ENCODE data around the gene ADGRD1. TPM values are rescaled to one million over a fixed set of nuclear protein-coding genes. Genes with fewer than 3 reads are reported as not detected.
A peak's percentile ranks its signal among the peaks of the same experiment; 100 is the strongest.

ADGRD1 gene
- total and polyA plus RNA-seq, 5 donors from 2014 or later, result 0.56 TPM; not detected in 4

GRCh38 chr12:131010396-131011131 lies 56.9 kb downstream of the ADGRD1 start:
- no peaks in the 10 kb centered on the region for H3K36me3 ChIP-seq (ENCODE audit: control insufficient read depth, insufficient read depth, low read length)
- H3K9me3 ChIP-seq (ENCODE audit: control insufficient read depth in 2 of 2, low read length in 2 of 2), result no peaks in the 10 kb centered on the region
- no peak overlapping the region for H3K27ac ChIP-seq (ENCODE audit: insufficient read depth, low read length, poor library complexity, severe bottlenecking)
- Mint-ChIP-seq H3K36me3 (no peaks in the 10 kb centered on the region), H3K9me3 (peaks cover 0 to 1% (median 0%) of the 10 kb centered on the region in 7 donors), H3K4me3 (no peak overlapping the region), H3K27me3 (no peaks in the 10 kb centered on the region), H3K4me1 (no peaks in the 10 kb centered on the region), H3K27ac (no peak overlapping the region)
- no peaks in the 10 kb centered on the region for H3K4me1 ChIP-seq (ENCODE audit: control insufficient read depth, insufficient read depth, low read length, poor library complexity, severe bottlenecking)
- no peak overlapping the region for H3K4me3 ChIP-seq (ENCODE audit: low read depth, low read length)
- DNase-seq, result no peak
- no peaks in the 10 kb centered on the region for H3K27me3 ChIP-seq (ENCODE audit: control insufficient read depth, insufficient read depth, low read length)
- ATAC-seq (ENCODE audit: low read depth in 2 of 2), result no peak

- Mint-ChIP-seq H3K4me3 (no peak overlapping the region), H3K27ac (peak overlapping the region in 1 of 3 donors; percentile 5)
- no peak for DNase-seq
These were observed 57.7 kb downstream of the ADGRD1 start for GRCh38 chr12:131011165-131012079.

GRCh38 chr12:131012279-131013069 lies 58.8 kb downstream of the ADGRD1 start:
- H3K4me3 Mint-ChIP-seq, result no peak overlapping the region

More at GRCh38 chr12:131011165-131012079, 57.7 kb downstream of the ADGRD1 start:
- Histone ChIP-seq H3K27me3 (ENCODE audit: control insufficient read depth, insufficient read depth, low read length) (no peaks in the 10 kb centered on the region), H3K4me1 (ENCODE audit: control insufficient read depth, insufficient read depth, low read length, poor library complexity, severe bottlenecking) (no peaks in the 10 kb centered on the region), H3K27ac (ENCODE audit: insufficient read depth, low read length, poor library complexity, severe bottlenecking) (no peak overlapping the region), H3K36me3 (ENCODE audit: control insufficient read depth, insufficient read depth, low read length) (no peaks in the 10 kb centered on the region), H3K4me3 (ENCODE audit: low read depth, low read length) (no peak overlapping the region), H3K9me3 (ENCODE audit: control insufficient read depth in 2 of 2, low read length in 2 of 2) (no peaks in the 10 kb centered on the region)
- H3K9me3 Mint-ChIP-seq, result peaks cover 0 to 1% (median 0%) of the 10 kb centered on the region in 7 donors
- no peaks in the 10 kb centered on the region for H3K4me1 Mint-ChIP-seq
- ATAC-seq (ENCODE audit: low read depth in 2 of 2), result no peak
- H3K27me3 Mint-ChIP-seq, result no peaks in the 10 kb centered on the region
- H3K36me3 Mint-ChIP-seq, result no peaks in the 10 kb centered on the region

GRCh38 chr12:131013118-131013517 lies 59.4 kb downstream of the ADGRD1 start:
- H3K4me3 ChIP-seq (ENCODE audit: low read depth, low read length), result no peak overlapping the region
- H3K9me3 ChIP-seq (ENCODE audit: control insufficient read depth in 2 of 2, low read length in 2 of 2), result no peaks in the 10 kb centered on the region
- no peaks in the 10 kb centered on the region for H3K27me3 Mint-ChIP-seq
- H3K36me3 ChIP-seq (ENCODE audit: control insufficient read depth, insufficient read depth, low read length), result no peaks in the 10 kb centered on the region
- peaks cover 0 to 3% (median 0%) of the 10 kb centered on the region in 7 donors for H3K9me3 Mint-ChIP-seq
- ATAC-seq (ENCODE audit: low read depth in 2 of 2) (no peak), DNase-seq (no peak)
- H3K4me1 Mint-ChIP-seq, result no peaks in the 10 kb centered on the region
- no peaks in the 10 kb centered on the region for H3K27me3 ChIP-seq (ENCODE audit: control insufficient read depth, insufficient read depth, low read length)
- H3K36me3 Mint-ChIP-seq, result no peaks in the 10 kb centered on the region
- no peaks in the 10 kb centered on the region for H3K4me1 ChIP-seq (ENCODE audit: control insufficient read depth, insufficient read depth, low read length, poor library complexity, severe bottlenecking)
- H3K27ac ChIP-seq (ENCODE audit: insufficient read depth, low read length, poor library complexity, severe bottlenecking), result no peak overlapping the region
- no peak overlapping the region for H3K27ac Mint-ChIP-seq
- no peak overlapping the region for H3K4me3 Mint-ChIP-seq

More at GRCh38 chr12:131012279-131013069, 58.8 kb downstream of the ADGRD1 start:
- Mint-ChIP-seq H3K27ac (no peak overlapping the region), H3K27me3 (no peaks in the 10 kb centered on the region), H3K4me1 (no peaks in the 10 kb centered on the region), H3K9me3 (peaks cover 0 to 1% (median 0%) of the 10 kb centered on the region in 7 donors), H3K36me3 (no peaks in the 10 kb centered on the region)
- Histone ChIP-seq H3K9me3 (ENCODE audit: control insufficient read depth in 2 of 2, low read length in 2 of 2) (no peaks in the 10 kb centered on the region), H3K4me1 (ENCODE audit: control insufficient read depth, insufficient read depth, low read length, poor library complexity, severe bottlenecking) (no peaks in the 10 kb centered on the region), H3K36me3 (ENCODE audit: control insufficient read depth, insufficient read depth, low read length) (no peaks in the 10 kb centered on the region), H3K4me3 (ENCODE audit: low read depth, low read length) (no peak overlapping the region), H3K27ac (ENCODE audit: insufficient read depth, low read length, poor library complexity, severe bottlenecking) (no peak overlapping the region), H3K27me3 (ENCODE audit: control insufficient read depth, insufficient read depth, low read length) (no peaks in the 10 kb centered on the region)
- ATAC-seq (ENCODE audit: low read depth in 2 of 2) (no peak), DNase-seq (no peak)

GRCh38 chr12:131014343-131014742 lies 60.6 kb downstream of the ADGRD1 start:
- no peak overlapping the region for H3K27ac ChIP-seq (ENCODE audit: insufficient read depth, low read length, poor library complexity, severe bottlenecking)
- no peaks in the 10 kb centered on the region for H3K4me1 ChIP-seq (ENCODE audit: control insufficient read depth, insufficient read depth, low read length, poor library complexity, severe bottlenecking)
- Mint-ChIP-seq H3K36me3 (no peaks in the 10 kb centered on the region), H3K27ac (no peak overlapping the region), H3K4me1 (no peaks in the 10 kb centered on the region), H3K4me3 (no peak overlapping the region), H3K9me3 (peaks cover 0 to 3% (median 0%) of the 10 kb centered on the region in 7 donors), H3K27me3 (no peaks in the 10 kb centered on the region)
- DNase-seq (no peak), ATAC-seq (ENCODE audit: low read depth in 2 of 2) (no peak)
- no peaks in the 10 kb centered on the region for H3K9me3 ChIP-seq (ENCODE audit: control insufficient read depth in 2 of 2, low read length in 2 of 2)
- no peaks in the 10 kb centered on the region for H3K27me3 ChIP-seq (ENCODE audit: control insufficient read depth, insufficient read depth, low read length)
- no peaks in the 10 kb centered on the region for H3K36me3 ChIP-seq (ENCODE audit: control insufficient read depth, insufficient read depth, low read length)
- H3K4me3 ChIP-seq (ENCODE audit: low read depth, low read length), result no peak overlapping the region

- Histone ChIP-seq H3K27ac (ENCODE audit: insufficient read depth, low read length, poor library complexity, severe bottlenecking) (no peak overlapping the region), H3K4me1 (ENCODE audit: control insufficient read depth, insufficient read depth, low read length, poor library complexity, severe bottlenecking) (no peaks in the 10 kb centered on the region), H3K4me3 (ENCODE audit: low read depth, low read length) (no peak overlapping the region), H3K9me3 (ENCODE audit: control insufficient read depth in 2 of 2, low read length in 2 of 2) (no peaks in the 10 kb centered on the region), H3K27me3 (ENCODE audit: control insufficient read depth, insufficient read depth, low read length) (no peaks in the 10 kb centered on the region), H3K36me3 (ENCODE audit: control insufficient read depth, insufficient read depth, low read length) (no peaks in the 10 kb centered on the region)
- ATAC-seq (ENCODE audit: low read depth in 2 of 2), result no peak
- peaks cover 0 to 3% (median 0%) of the 10 kb centered on the region in 7 donors for H3K9me3 Mint-ChIP-seq
- no peaks in the 10 kb centered on the region for H3K4me1 Mint-ChIP-seq
- H3K27me3 Mint-ChIP-seq, result no peaks in the 10 kb centered on the region
- H3K4me3 Mint-ChIP-seq, result peak overlapping the region in 1 of 4 donors; percentile 38
- DNase-seq, result no peak
- no peak overlapping the region for H3K27ac Mint-ChIP-seq
- H3K36me3 Mint-ChIP-seq, result no peaks in the 10 kb centered on the region
These were observed 62.1 kb downstream of the ADGRD1 start for GRCh38 chr12:131015581-131016337.

- Histone ChIP-seq H3K4me3 (ENCODE audit: low read depth, low read length) (no peak overlapping the region), H3K27me3 (ENCODE audit: control insufficient read depth, insufficient read depth, low read length) (no peaks in the 10 kb centered on the region), H3K9me3 (ENCODE audit: control insufficient read depth in 2 of 2, low read length in 2 of 2) (no peaks in the 10 kb centered on the region), H3K36me3 (ENCODE audit: control insufficient read depth, insufficient read depth, low read length) (no peaks in the 10 kb centered on the region), H3K4me1 (ENCODE audit: control insufficient read depth, insufficient read depth, low read length, poor library complexity, severe bottlenecking) (no peaks in the 10 kb centered on the region), H3K27ac (ENCODE audit: insufficient read depth, low read length, poor library complexity, severe bottlenecking) (no peak overlapping the region)
- H3K4me1 Mint-ChIP-seq, result no peaks in the 10 kb centered on the region
- peaks cover 0 to 3% (median 0%) of the 10 kb centered on the region in 7 donors for H3K9me3 Mint-ChIP-seq
- ATAC-seq (ENCODE audit: low read depth in 2 of 2) (no peak), DNase-seq (no peak)
- H3K27ac Mint-ChIP-seq, result peak overlapping the region in 1 of 3 donors; percentile 63
- no peak overlapping the region for H3K4me3 Mint-ChIP-seq
- H3K27me3 Mint-ChIP-seq, result no peaks in the 10 kb centered on the region
- no peaks in the 10 kb centered on the region for H3K36me3 Mint-ChIP-seq
These were observed 63.8 kb downstream of the ADGRD1 start for GRCh38 chr12:131017477-131017991.
